Measurements from ENCODE around the gene VAV3. TPM values are rescaled to one million over a fixed set of nuclear protein-coding genes. Genes with fewer than 3 reads are reported as not detected.

The VAV3 gene
- total and polyA plus RNA-seq, 10 of the 15 experiments (the other 5 are each of a cell fraction or from before 2014, with no cell fraction given), result 0.84 to 5.5 (median 3.4) TPM

- H3K4me1 ChIP-seq (ENCODE audit: control insufficient read depth, insufficient read depth, low read length), result no peaks in the 10 kb centered on the region
- H3K9me3 ChIP-seq (replicated peaks; ENCODE audit: control insufficient read depth, insufficient read depth, low read length), result no peaks in the 10 kb centered on the region
- H3K79me2 ChIP-seq (ENCODE audit: control insufficient read depth, insufficient read depth, low read length), result no peaks in the 10 kb centered on the region
- FAIRE-seq (no peak), DNase-seq (ENCODE audit: low read depth, low spot score) (no peak), ATAC-seq (no peak)
- H3K27ac ChIP-seq (ENCODE audit: control insufficient read depth, insufficient read depth), result no peak overlapping the region
- ChIA-PET CTCF (interaction anchor here (0.7 to 13.5 kb wide), 8 partner anchors 17 to 337 kb away, joined by 3 to 314 read pairs (median 4); no protein-coding TSS in a partner anchor), POLR2A (no interaction called here), SMC1A (ENCODE audit: uncharacterized antibody, unreplicated experiment) (interaction anchor here (1.4 to 7.9 kb wide), 6 partner anchors 26 to 335 kb away, joined by 3 to 156 read pairs (median 24); no protein-coding TSS in a partner anchor), RAD21 (ENCODE audit: unreplicated experiment) (interaction anchor here (0.6 to 11.4 kb wide), 2 partner anchors 100 to 219 kb away, joined by 3 to 178 read pairs; no protein-coding TSS in a partner anchor)
- no peaks in the 10 kb centered on the region for H3K36me3 ChIP-seq (ENCODE audit: control insufficient read depth in 2 of 2, insufficient read depth in 2 of 2, low read length in 1 of 2)
- WGBS (ENCODE audit: insufficient coverage, insufficient replicate concordance, low lambda C conversion rate, missing lambda C conversion rate), result 57% methylated on average over 5 of the region's 5 CpGs
- no peak overlapping the region for H2AFZ ChIP-seq (ENCODE audit: control insufficient read depth, low read depth, low read length)
- no TSS peak for BruUV-seq (replicated peaks)
- no peaks in the 10 kb centered on the region for H3K27me3 ChIP-seq (replicated peaks in 1 of 2; ENCODE audit: control insufficient read depth in 2 of 2, insufficient read depth in 2 of 2, low read length in 1 of 2)
- intact Hi-C loops (cut with micrococcal nuclease; ENCODE audit: unreplicated experiment) (no loop called here), in situ Hi-C loops (cut with MboI) (loop anchor here (5.0 to 25.0 kb wide), 2 partner anchors 245 to 335 kb away; no protein-coding TSS in a partner anchor)
- H3K4me3 ChIP-seq, result no peak overlapping the region
- H3K9ac ChIP-seq (ENCODE audit: control insufficient read depth, insufficient read depth, low read length), result no peak overlapping the region
- H3K4me2 ChIP-seq (ENCODE audit: control insufficient read depth, insufficient read depth), result no peak overlapping the region
- H4K20me1 ChIP-seq (ENCODE audit: control insufficient read depth, insufficient read depth), result no peaks in the 10 kb centered on the region
- TF ChIP-seq RCOR1 (conservative IDR thresholded peaks at IDR 0.05; ENCODE audit: low read depth, low read length), result no peak
- TF ChIP-seq EZH2 (IDR thresholded peaks at IDR 0.05; ENCODE audit: borderline replicate concordance, control insufficient read depth, low read depth, low read length), result no peak
- no peak for TF ChIP-seq PAX8 (IDR thresholded peaks at IDR 0.05)
- no peak for TF ChIP-seq STAT3 (IDR thresholded peaks at IDR 0.05; ENCODE audit: low read depth, low read length)
- no peak for TF ChIP-seq SMAD5 (IDR thresholded peaks at IDR 0.05; ENCODE audit: low read depth)
- TF ChIP-seq HDAC2 (IDR thresholded peaks at IDR 0.05), result no peak
- TF ChIP-seq KLF5 (IDR thresholded peaks at IDR 0.05; ENCODE audit: partially characterized antibody), result no peak
- TF ChIP-seq TCF12 (IDR thresholded peaks at IDR 0.05; ENCODE audit: low read depth, low read length), result no peak
- no peak for TF ChIP-seq MTA2 (IDR thresholded peaks at IDR 0.05; ENCODE audit: low read depth)
- no peak for TF ChIP-seq FOXM1 (IDR thresholded peaks at IDR 0.05; ENCODE audit: low read depth, low read length)
- no peak for TF ChIP-seq HCFC1 (IDR thresholded peaks at IDR 0.05; ENCODE audit: low read length)
- TF ChIP-seq BCLAF1 (IDR thresholded peaks at IDR 0.05), result no peak
- TF ChIP-seq NR2C1 (IDR thresholded peaks at IDR 0.05), result no peak
- TF ChIP-seq CHD2 (IDR thresholded peaks at IDR 0.05; ENCODE audit: borderline replicate concordance, low read depth, low read length), result no peak
- TF ChIP-seq EP300 (IDR thresholded peaks at IDR 0.05; ENCODE audit: borderline replicate concordance in 1 of 2, control insufficient read depth in 1 of 2, low read depth in 2 of 2, low read length in 2 of 2), result no peak
- TF ChIP-seq FOS (IDR thresholded peaks at IDR 0.05; ENCODE audit: borderline replicate concordance, extremely low read depth, insufficient read length), result no peak
- no peak for TF ChIP-seq IKZF2 (IDR thresholded peaks at IDR 0.05)
- no peak for TF ChIP-seq ASH2L (IDR thresholded peaks at IDR 0.05; ENCODE audit: borderline replicate concordance, low read depth)
- TF ChIP-seq CREB1 (IDR thresholded peaks at IDR 0.05; ENCODE audit: low read depth), result no peak
- TF ChIP-seq HDGF (IDR thresholded peaks at IDR 0.05), result no peak
These were observed 432.7 kb downstream of the VAV3 start for GRCh38 chr1:107532318-107532717.

Measured in GM12878 (cell line).